Stimulated activated CD8-positive, alpha-beta memory T cell treated with anti-CD3 and anti-CD28 coated beads, Interleukin-12 subunit alpha, Interleukin-12 subunit beta, amount 100 ng/mL, for 24 hours (primary cell): ENCODE data around the gene MPL.
"Not testable (repeated sequence)": the region's sequence is repeated elsewhere in the genome, so short reads cannot be mapped to it uniquely, and the experiment has no call there.

Source experiments
- DNase-seq: peaks from one replicate; pipeline ENCODE4 v3.0.0-alpha.2; 2020; ENCODE audit errors: extremely low read depth

MPL gene

GRCh38 chr1:43377831-43378230 lies 40.2 kb downstream of the MPL start:
- no peak for DNase-seq

GRCh38 chr1:43379476-43379875 lies 41.9 kb downstream of the MPL start:
- no peak for DNase-seq

GRCh38 chr1:43381612-43382011 lies 44.0 kb downstream of the MPL start:
- DNase-seq, result no peak

GRCh38 chr1:43382027-43382779 lies 44.6 kb downstream of the MPL start:
- DNase-seq, result no peak

- DNase-seq, result no peak
Measured at GRCh38 chr1:43383449-43383848, 45.8 kb downstream of the MPL start.

- DNase-seq, result no peak
Measured at GRCh38 chr1:43386676-43387075, 49.1 kb downstream of the MPL start.

GRCh38 chr1:43387976-43388599 lies 50.5 kb downstream of the MPL start:
- DNase-seq, result no peak

- no peak for DNase-seq
Measured at GRCh38 chr1:43388613-43389012, 51.0 kb downstream of the MPL start.

GRCh38 chr1:43389326-43390313 lies 52.0 kb downstream of the MPL start, which contains the start of the genes MED8 and SZT2:
MED8 (minus strand) TSS chr1:43389800; CDS start chr1:43389764, 36 bp downstream.
SZT2 (plus strand) TSS chr1:43389899; CDS start chr1:43389969, 70 bp downstream.
- DNase-seq, result peak; percentile 86

- no peak for DNase-seq
Measured at GRCh38 chr1:43392702-43393101, 55.1 kb downstream of the MPL start.

GRCh38 chr1:43395523-43395922 lies 57.9 kb downstream of the MPL start:
- DNase-seq, result no peak

GRCh38 chr1:43396059-43396458 lies 58.4 kb downstream of the MPL start:
- DNase-seq, result no peak

GRCh38 chr1:43398227-43398626 lies 60.6 kb downstream of the MPL start:
- no peak for DNase-seq

GRCh38 chr1:43400441-43400840 lies 62.8 kb downstream of the MPL start:
- DNase-seq, result not testable (repeated sequence)

- DNase-seq, result no peak
Measured at GRCh38 chr1:43402089-43402865, 64.7 kb downstream of the MPL start.
